NCI-H524 treated with DMSO at 0.1 percent for 48 hours (cell line): ENCODE data around the gene TRIM9.
A peak's percentile ranks its signal among the peaks of the same experiment; 100 is the strongest.
"Not testable (repeated sequence)": the region's sequence is repeated elsewhere in the genome, so short reads cannot be mapped to it uniquely, and the experiment has no call there.

Experiments used
- DNase-seq: peaks from one replicate; lab custom pipeline; 2025; lab: John Stamatoyannopoulos, UW

TRIM9 gene

DNA sequence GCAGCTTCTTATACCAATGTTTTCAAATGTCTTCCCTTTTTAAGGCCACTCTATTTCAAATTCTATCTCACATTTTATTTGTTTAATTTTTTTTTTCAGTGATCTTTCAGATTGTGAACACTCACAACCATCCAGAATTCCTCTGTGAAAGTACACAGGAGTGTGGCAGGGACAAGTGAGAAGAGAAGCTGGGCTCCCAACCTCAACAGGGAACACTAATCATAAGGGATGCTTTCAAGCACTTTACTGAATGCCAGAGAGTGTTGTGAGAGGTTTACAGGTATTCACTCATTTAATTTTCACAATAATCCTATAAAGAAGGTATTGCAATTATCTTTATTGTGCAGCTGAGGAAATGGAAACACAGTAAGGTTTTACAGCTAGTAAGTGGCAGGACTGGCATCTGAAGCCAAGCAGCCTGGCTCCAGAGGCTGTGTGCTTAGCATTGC is 90.5 kb downstream of the TRIM9 start:
- DNase-seq: no peak

- no peak for DNase-seq
Measured at GRCh38 chr14:51002406-51002999, 92.4 kb downstream of the TRIM9 start.

DNA sequence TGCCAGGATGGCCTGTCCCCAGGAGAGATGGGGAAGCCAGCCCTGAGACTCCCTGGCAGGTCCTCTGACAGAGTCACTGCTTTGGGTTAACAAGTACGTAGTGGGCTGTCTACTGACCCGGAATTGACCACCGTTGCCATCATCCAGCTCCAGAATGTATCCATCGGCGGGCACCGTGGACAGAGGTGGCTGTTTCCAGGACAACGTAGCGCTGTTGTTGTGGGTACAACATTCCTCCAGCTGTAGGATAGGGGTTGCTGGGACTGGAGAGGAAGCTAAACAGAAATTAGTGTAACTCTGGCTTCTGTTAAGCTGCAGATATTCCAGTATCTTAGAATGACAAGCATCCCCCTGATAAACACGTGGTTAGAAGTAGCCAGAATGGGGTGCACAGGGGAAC is 94.3 kb downstream of the TRIM9 start:
- DNase-seq: no peak

DNA sequence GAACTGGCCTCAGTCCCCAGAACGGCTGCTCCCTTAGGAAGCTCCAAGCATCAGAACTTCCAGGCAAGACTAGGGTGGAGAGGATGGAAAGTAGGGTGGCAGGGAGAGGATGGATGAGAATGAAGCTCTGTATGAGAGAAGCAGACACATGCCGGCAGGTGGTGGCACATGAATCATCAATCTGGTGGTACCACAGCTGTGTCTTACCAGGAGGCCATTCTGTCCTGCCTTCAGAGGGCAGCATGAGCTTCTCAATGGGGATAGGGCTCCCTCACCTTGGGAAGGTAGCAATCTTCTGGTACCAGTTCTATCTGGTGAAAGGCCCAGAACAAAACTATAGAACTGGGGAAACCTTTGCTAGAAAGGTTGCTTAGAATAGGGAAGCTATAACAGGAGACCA is 95.2 kb downstream of the TRIM9 start:
- no peak for DNase-seq

GRCh38 chr14:50998612-50999011 is 96.3 kb downstream of the TRIM9 start:
- DNase-seq: no peak

DNA sequence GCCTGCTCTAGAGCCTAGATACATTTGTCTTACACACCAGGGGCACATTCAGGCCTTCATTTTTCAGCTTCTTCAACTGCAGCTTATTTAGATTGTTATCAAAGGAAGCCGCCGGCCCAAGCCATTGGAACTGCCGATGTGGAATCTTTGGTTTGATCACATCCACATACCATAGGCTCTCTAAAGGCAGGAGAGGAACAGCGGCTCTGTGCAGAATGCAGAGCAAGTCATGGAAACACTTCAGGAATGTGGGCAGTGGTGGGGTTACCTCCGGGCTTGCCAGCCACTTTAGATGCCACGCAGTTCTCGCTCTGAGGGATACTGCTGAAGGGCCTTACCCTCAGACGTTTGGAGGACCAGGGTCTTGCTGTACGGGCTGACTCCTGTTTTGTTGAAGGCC is 97.2 kb downstream of the TRIM9 start:
- DNase-seq: no peak

DNA sequence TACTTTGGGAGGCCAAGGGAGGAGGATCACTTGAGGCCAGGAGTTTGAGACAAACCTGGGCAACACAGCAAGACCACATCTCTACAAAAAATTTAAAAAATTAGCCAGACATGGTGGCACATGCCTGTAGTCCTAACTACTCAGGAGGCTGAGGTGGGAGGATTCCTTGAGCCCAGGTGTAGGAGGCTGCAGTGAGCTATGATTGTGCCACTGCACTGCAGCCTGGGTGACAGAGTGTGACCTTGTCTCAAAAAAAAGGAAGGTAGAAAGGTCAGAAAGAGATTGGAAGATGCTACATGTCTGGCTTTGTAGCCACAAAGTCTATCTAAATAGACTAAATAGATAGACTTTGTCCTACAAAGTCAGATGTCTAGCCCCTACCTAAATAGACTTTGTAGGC is 100.7 kb downstream of the TRIM9 start:
- not testable (repeated sequence) for DNase-seq

- DNase-seq: no peak
Measured at GRCh38 chr14:50985859-50986331, 109.0 kb downstream of the TRIM9 start.

DNA sequence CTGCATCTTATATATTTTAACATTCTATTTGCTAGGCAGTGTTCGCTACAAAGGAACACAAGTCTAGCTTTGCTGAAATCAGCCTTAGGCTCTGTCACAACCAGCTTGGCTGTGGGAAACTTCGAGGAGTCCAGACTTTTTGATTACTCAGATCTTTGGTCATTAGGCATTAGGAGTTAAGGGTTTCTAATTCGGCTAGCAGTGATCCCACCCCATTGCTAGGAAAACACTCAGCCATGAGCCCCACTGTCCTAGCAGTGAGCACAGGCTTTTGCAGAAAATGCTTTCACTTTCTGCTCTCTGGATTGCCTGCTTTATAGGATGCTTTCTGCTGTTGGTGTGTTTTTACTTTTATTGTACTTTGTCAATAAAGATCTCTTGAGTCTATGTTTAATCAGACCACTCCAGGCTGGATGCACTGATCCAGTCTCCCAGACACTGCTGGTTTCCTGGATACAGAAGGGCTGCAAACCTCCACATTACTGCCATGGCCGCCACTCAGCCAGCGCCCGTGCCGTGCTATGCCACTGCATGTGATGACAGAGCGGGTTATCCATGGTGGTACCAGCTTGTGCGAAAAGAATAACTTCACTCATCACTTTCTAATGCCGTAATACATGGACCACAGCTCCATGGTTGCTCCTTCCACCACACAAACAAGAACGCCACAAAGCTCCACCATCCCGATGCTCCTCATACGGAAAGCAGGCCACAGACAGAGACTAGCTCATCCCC is 109.6 kb downstream of the TRIM9 start:
- no peak for DNase-seq

GRCh38 chr14:50984036-50984710 is 110.7 kb downstream of the TRIM9 start:
- no peak for DNase-seq

DNA sequence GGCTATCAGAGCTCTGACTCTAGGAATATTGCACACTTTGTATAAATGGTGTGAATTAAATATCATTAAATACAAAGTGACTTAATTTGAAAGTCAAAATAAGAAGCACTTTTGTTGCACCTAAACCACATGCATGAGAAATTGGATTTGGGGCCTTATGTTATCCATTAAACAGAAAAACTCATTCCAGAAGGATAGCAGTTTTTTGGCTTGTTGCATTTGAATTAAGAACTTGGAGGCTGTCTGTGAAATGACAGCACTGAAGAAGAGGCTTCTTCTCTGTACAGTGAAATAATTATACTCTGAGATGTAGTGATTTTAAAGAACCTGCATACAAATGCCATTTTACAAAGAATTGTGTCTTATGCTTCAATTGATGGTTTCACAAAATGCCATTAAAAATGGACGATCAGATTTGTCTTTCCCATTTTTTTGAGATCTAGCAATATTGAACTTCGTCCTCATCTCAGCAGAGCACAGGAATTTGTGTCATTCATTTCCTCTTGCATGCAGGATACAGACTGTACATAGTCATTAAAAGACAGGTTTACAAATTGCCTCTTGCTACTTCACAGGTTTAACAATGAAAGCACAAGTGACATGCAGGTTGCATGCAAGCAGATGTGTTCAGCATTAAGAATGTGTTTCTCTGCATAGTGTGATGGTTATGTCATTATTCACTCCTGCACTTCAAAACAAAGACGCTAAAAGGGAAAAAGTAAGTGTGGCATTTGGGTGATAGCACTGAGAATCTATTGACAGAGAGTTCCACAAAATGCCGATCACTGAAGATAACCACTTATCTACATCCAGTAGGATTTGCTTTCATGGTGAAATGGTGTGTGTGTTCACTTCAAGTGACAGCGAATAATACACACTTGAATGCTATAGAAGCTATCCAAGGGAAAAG is 114.7 kb downstream of the TRIM9 start:
- DNase-seq: no peak

GRCh38 chr14:50978888-50979287 is 116.0 kb downstream of the TRIM9 start:
- DNase-seq: no peak

DNA sequence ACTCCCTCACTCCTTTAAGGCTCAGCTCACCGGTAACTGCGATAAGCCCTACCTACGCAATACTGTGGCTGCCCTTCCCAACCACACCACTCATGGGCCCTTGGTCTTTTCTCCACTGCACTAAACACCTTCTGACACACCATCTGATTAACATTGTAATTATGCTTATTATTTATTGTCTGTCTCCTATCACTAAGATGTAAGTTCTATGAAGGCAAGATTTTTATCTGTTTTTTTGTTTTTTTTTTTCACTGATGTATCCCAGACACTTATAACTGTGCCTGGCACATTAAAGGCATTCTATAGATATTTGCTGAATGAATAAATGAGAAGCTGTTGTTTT is 116.4 kb downstream of the TRIM9 start:
- no peak for DNase-seq

- no peak for DNase-seq
Measured at GRCh38 chr14:50977863-50978528, 116.9 kb downstream of the TRIM9 start.

GRCh38 chr14:50974118-50974517 is 120.8 kb downstream of the TRIM9 start:
- DNase-seq: no peak

DNA sequence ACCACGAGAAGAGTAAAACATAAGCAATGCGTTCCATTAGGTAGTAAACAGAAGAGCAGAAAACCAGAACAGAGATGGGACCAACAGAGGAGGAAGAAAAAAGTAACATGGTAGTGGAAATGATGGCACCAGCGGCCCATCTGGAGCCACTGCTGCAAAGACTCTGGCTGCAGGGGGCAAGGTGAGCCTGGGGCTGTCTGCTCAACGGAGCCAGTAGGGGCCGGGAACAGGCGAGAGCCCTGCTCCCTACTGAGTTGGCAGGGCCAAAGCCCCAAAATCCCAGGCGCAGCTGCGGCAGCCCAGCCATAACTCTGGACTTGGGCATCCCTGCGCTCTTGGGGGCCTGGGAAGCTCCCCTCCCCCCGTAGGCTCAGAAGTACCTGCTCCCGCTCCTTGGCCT is 122.2 kb downstream of the TRIM9 start:
- DNase-seq: no peak

- peak; percentile 99 for DNase-seq
Measured at GRCh38 chr14:50970886-50971781, 123.8 kb downstream of the TRIM9 start.

- DNase-seq: no peak
Measured at GRCh38 chr14:50967790-50968189, 127.1 kb downstream of the TRIM9 start.

DNA sequence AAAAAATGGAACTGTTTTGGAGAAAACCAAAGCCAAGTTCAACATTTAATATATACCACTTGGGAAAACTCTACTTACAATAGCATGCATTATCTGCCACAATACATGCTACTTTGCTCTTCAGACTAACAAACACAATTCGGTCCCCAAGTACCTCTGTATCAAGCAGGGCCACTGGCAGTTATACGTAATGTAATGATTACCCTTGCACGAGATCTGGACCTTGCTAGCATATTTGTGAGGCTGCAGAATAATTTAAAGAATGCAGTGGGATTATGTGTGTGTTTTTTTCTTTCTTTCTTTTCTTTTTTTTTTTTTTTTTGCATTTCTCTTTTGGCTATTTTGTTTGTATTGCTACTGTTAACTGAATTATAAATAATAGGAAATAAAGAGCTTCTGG is 127.8 kb downstream of the TRIM9 start:
- no peak for DNase-seq

DNA sequence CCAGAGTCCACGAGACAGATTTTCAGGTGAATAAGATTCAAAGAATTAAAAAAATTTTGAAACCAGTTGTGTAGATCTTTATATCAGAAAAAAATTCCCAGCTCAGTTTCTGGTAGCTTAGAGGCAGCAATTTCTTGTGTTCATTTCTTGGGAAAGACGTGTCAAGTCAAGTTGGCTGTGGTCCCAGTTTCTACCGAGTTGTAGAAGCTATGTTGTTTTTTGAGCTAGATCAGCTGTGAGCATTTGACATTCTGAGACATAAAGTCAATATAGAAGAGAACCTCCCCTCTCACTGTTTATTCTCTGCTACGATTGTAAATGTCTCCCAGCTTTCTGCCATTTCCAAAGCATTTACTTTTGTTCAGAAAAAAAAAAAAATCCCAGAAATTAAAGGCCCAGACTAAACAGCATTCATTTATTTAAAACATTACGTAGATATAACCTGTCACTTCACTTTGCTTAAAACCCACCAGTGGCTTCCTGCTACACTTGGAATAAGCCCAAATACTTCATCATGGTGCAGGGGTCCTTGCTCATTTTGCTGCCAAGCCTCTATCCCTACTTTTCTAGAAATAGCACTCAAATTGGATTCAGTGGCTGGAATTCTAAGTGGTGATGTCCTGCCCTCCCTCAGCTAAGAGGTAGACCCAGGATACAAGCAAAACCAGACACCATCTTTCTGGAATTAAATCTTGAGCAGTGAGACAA is 130.1 kb downstream of the TRIM9 start:
- no peak for DNase-seq
